ENCODE measurements around the gene EHF.
"Not testable (repeated sequence)": the region's sequence is repeated elsewhere in the genome, so short reads cannot be mapped to it uniquely, and the experiment has no call there.

Gene EHF

DNA sequence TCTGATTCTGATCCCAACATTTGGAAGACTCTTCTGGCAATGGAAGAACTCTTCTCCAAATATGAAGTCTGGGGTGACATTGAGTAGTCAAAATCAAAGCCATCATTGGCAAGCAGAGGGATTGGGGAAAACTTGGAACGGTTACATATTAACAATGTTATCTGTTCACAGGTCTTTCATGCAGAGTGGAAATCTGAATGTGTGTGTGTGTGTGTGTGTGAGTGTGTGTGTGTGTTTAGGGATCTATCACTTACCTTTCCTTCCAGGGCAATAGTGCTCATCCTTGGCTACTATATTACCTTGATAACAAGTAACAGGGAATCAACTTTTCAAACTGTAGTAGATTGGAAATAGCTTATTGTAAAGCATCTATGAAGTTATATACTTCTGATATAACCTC, 55.3 kb downstream of the EHF start:
- H3K27ac ChIP-seq (ENCODE audit: low read depth, low read length), result no peak overlapping the region
- peaks cover 0 to 8% of the 10 kb centered on the region in 2 donors for H3K4me1 ChIP-seq (ENCODE audit: control insufficient read depth in 1 of 2, insufficient read depth in 2 of 2, low read length in 2 of 2)
- H3K9me3 ChIP-seq (ENCODE audit: control insufficient read depth in 1 of 2, low read length in 2 of 2), result no peaks in the 10 kb centered on the region
- no peak overlapping the region for H3K4me3 ChIP-seq (ENCODE audit: low read depth in 1 of 2, low read length in 2 of 2)
- H3K36me3 ChIP-seq (ENCODE audit: control insufficient read depth in 1 of 2, insufficient read depth in 2 of 2, low read length in 2 of 2), result no peaks in the 10 kb centered on the region
- no peak overlapping the region for H3K9ac ChIP-seq (ENCODE audit: low read depth in 1 of 2, low read length in 2 of 2)
- no peaks in the 10 kb centered on the region for H3K27me3 ChIP-seq (ENCODE audit: control insufficient read depth in 1 of 2, insufficient read depth in 2 of 2, low read length in 2 of 2)

DNA sequence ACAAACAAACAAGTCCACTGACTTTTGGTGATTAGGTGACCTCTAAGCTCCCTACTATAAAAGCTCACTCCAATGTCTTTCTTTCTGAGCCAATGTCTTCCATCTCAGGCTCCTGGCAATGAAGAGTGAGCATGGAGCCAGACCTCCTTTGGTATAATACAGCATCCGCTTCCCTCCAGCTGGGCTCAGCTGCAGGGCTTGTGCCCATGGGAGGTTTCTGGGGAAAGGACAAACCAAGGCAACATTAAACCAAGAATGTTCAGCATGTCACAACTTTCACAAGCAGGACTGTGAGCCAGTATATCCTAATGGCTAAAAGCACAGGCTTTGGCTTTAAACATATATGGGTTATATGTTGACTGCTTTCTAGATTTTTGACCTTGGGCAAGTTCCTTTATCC, 58.8 kb downstream of the EHF start:
- Histone ChIP-seq H3K36me3 (ENCODE audit: control insufficient read depth in 1 of 2, insufficient read depth in 2 of 2, low read length in 2 of 2) (no peaks in the 10 kb centered on the region), H3K4me1 (ENCODE audit: control insufficient read depth in 1 of 2, insufficient read depth in 2 of 2, low read length in 2 of 2) (peaks cover 0 to 8% of the 10 kb centered on the region in 2 donors), H3K4me3 (ENCODE audit: low read depth in 1 of 2, low read length in 2 of 2) (no peak overlapping the region), H3K9me3 (ENCODE audit: control insufficient read depth in 1 of 2, low read length in 2 of 2) (no peaks in the 10 kb centered on the region), H3K27me3 (ENCODE audit: control insufficient read depth in 1 of 2, insufficient read depth in 2 of 2, low read length in 2 of 2) (no peaks in the 10 kb centered on the region), H3K9ac (ENCODE audit: low read depth in 1 of 2, low read length in 2 of 2) (no peak overlapping the region), H3K27ac (ENCODE audit: low read depth, low read length) (no peak overlapping the region)

DNA sequence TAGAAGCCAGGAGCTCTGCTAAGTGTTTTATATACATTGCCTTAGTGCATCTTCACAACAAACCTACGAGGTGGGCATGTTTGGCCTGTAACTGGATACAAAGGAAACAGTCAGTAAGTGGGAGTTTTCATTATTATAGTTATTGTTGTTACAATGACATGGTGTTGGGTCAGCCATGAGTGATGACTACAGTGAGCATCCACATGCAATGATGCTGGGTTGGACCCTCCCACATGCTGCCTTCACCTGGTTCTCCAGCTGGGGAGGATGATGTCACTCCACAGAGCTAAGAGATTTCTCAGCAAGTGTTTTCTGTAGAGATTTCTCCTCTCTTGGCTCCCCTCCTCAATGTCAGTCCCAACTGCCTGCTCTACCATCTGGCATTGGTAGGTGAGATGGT, 59.3 kb downstream of the EHF start:
- H3K9ac ChIP-seq (ENCODE audit: low read depth in 1 of 2, low read length in 2 of 2), result no peak overlapping the region
- no peaks in the 10 kb centered on the region for H3K36me3 ChIP-seq (ENCODE audit: control insufficient read depth in 1 of 2, insufficient read depth in 2 of 2, low read length in 2 of 2)
- H3K27me3 ChIP-seq (ENCODE audit: control insufficient read depth in 1 of 2, insufficient read depth in 2 of 2, low read length in 2 of 2), result no peaks in the 10 kb centered on the region
- no peak overlapping the region for H3K4me3 ChIP-seq (ENCODE audit: low read depth in 1 of 2, low read length in 2 of 2)
- no peaks in the 10 kb centered on the region for H3K9me3 ChIP-seq (ENCODE audit: control insufficient read depth in 1 of 2, low read length in 2 of 2)
- peaks cover 0 to 8% of the 10 kb centered on the region in 2 donors for H3K4me1 ChIP-seq (ENCODE audit: control insufficient read depth in 1 of 2, insufficient read depth in 2 of 2, low read length in 2 of 2)
- no peak overlapping the region for H3K27ac ChIP-seq (ENCODE audit: low read depth, low read length)

DNA sequence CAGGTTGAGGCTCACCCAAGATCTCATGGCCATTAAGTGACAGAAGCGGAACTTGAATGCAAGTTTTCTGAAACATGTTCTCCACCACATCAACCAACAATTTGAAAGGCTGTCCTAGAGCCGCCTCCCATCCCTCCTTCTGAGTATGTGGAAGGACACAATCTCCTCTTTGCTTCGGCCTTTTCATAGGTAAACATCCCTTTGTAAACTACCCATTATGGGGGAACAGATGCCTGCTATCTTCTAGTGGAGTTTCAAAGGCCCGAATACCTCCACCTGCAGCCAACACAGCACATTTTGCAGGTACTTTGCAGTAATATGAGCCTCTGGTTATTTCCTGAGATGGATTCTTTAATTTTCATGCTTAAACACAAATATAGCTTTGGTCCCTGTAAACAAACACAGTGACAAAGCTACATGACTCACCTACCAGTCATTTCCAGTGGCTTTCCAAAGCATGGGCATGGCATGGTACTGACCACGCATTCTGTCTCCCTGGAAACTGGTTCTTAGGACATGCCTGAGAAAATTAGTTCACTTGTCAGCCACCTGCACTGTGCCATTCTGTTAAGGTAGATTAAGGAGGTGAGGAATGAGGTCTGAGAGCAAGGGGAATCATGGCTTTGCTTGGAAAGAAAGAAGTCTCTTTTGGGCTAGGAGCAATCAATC, 60.2 kb downstream of the EHF start:
- Histone ChIP-seq H3K36me3 (ENCODE audit: control insufficient read depth in 1 of 2, insufficient read depth in 2 of 2, low read length in 2 of 2) (no peaks in the 10 kb centered on the region), H3K9ac (ENCODE audit: low read depth in 1 of 2, low read length in 2 of 2) (no peak overlapping the region), H3K4me3 (ENCODE audit: low read depth in 1 of 2, low read length in 2 of 2) (no peak overlapping the region), H3K4me1 (ENCODE audit: control insufficient read depth in 1 of 2, insufficient read depth in 2 of 2, low read length in 2 of 2) (peaks cover 0 to 8% of the 10 kb centered on the region in 2 donors), H3K9me3 (ENCODE audit: control insufficient read depth in 1 of 2, low read length in 2 of 2) (no peaks in the 10 kb centered on the region), H3K27ac (ENCODE audit: low read depth, low read length) (no peak overlapping the region), H3K27me3 (ENCODE audit: control insufficient read depth in 1 of 2, insufficient read depth in 2 of 2, low read length in 2 of 2) (no peaks in the 10 kb centered on the region)

DNA sequence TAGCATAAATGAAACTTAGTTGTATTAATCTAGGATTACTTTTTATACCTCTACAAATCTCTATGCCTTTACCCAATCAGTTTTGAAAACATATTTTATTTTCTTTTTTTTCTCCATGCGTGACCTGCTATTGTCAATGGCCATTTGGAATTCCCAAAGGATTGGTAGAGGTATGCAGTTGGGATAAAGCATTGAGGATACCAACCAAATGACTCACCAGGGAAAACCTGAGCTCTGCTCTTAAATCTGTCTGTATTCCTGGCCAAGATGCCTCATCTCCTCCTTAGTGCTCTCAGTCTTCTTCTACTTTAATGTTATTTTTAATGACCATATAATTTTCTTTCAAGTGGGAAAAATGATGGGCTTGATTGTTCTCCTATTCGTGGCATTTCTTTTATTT, 61.9 kb downstream of the EHF start:
- no peak overlapping the region for H3K4me3 ChIP-seq (ENCODE audit: low read depth in 1 of 2, low read length in 2 of 2)
- H3K36me3 ChIP-seq (ENCODE audit: control insufficient read depth in 1 of 2, insufficient read depth in 2 of 2, low read length in 2 of 2), result no peaks in the 10 kb centered on the region
- H3K9ac ChIP-seq (ENCODE audit: low read depth in 1 of 2, low read length in 2 of 2), result no peak overlapping the region
- H3K27me3 ChIP-seq (ENCODE audit: control insufficient read depth in 1 of 2, insufficient read depth in 2 of 2, low read length in 2 of 2), result no peaks in the 10 kb centered on the region
- H3K27ac ChIP-seq (ENCODE audit: low read depth, low read length), result no peak overlapping the region
- H3K4me1 ChIP-seq (ENCODE audit: control insufficient read depth in 1 of 2, insufficient read depth in 2 of 2, low read length in 2 of 2), result no peaks in the 10 kb centered on the region
- no peaks in the 10 kb centered on the region for H3K9me3 ChIP-seq (ENCODE audit: control insufficient read depth in 1 of 2, low read length in 2 of 2)

DNA sequence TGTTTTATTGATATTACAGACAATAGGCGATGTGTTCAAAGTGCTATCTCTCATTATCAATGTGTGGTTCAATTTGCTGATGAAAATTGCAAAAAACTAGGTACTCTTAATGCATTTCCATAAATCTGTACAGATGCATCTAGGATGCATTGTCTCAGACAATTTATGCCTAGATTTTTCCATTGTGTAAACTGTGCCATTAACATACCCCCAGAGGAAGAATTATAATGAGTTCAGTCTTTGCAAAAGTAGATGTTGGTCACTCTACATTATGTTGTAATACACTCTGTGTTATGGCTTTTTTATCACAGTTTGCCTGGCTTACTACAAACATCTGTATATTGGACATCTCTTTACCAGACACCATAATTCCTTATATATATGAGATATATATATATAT, 62.5 kb downstream of the EHF start:
- no peak overlapping the region for H3K27ac ChIP-seq (ENCODE audit: low read depth, low read length)
- H3K9me3 ChIP-seq (ENCODE audit: control insufficient read depth in 1 of 2, low read length in 2 of 2), result no peaks in the 10 kb centered on the region
- H3K4me1 ChIP-seq (ENCODE audit: control insufficient read depth in 1 of 2, insufficient read depth in 2 of 2, low read length in 2 of 2), result no peaks in the 10 kb centered on the region
- H3K27me3 ChIP-seq (ENCODE audit: control insufficient read depth in 1 of 2, insufficient read depth in 2 of 2, low read length in 2 of 2), result no peaks in the 10 kb centered on the region
- H3K4me3 ChIP-seq (ENCODE audit: low read depth in 1 of 2, low read length in 2 of 2), result no peak overlapping the region
- H3K36me3 ChIP-seq (ENCODE audit: control insufficient read depth in 1 of 2, insufficient read depth in 2 of 2, low read length in 2 of 2), result no peaks in the 10 kb centered on the region
- no peak overlapping the region for H3K9ac ChIP-seq (ENCODE audit: low read depth in 1 of 2, low read length in 2 of 2)

DNA sequence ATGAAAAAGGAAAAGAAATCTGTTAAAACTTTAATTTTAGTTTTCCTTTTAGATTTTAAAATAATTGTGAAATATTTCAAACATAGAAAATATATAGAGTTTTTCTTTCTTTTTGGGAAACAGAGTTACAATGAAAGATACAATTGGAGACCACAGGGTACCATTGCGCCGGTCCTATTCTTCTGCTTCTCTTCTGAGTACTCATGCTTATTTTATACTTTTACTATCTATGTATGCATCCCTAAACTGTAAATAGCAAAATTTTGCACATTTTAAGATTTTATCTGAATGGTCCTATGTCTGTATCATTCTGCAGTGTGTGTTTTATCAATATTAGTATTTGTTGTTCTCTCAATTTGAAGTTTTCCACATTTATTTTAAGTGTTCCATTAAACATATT, 65.0 kb downstream of the EHF start:
- no peak overlapping the region for H3K4me3 ChIP-seq (ENCODE audit: low read depth in 1 of 2, low read length in 2 of 2)
- H3K36me3 ChIP-seq (ENCODE audit: control insufficient read depth in 1 of 2, insufficient read depth in 2 of 2, low read length in 2 of 2), result no peaks in the 10 kb centered on the region
- H3K27me3 ChIP-seq (ENCODE audit: control insufficient read depth in 1 of 2, insufficient read depth in 2 of 2, low read length in 2 of 2), result no peaks in the 10 kb centered on the region

DNA sequence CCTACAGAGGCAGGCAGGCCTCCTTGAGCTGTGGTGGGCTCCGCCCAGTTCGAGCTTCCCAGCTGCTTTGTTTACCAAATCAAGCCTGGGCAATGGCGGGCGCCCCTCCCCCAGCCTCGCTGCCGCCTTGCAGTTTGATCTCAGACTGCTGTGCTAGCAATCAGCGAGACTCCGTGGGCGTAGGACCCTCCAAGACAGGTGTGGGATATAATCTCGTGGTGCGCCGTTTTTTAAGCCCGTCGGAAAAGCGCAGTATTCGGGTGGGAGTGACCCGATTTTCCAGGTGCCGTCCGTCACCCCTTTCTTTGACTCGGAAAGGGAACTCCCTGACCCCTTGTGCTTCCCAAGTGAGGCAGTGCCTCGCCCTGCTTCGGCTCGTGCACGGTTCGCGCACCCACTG, 71.4 kb downstream of the EHF start:
- not testable (repeated sequence) for H3K4me1 ChIP-seq (ENCODE audit: control insufficient read depth in 1 of 2, insufficient read depth in 2 of 2, low read length in 2 of 2); H3K9ac ChIP-seq (ENCODE audit: low read depth in 1 of 2, low read length in 2 of 2); H3K36me3 ChIP-seq (ENCODE audit: control insufficient read depth in 1 of 2, insufficient read depth in 2 of 2, low read length in 2 of 2); H3K27ac ChIP-seq (ENCODE audit: low read depth, low read length); H3K4me3 ChIP-seq (ENCODE audit: low read depth in 1 of 2, low read length in 2 of 2); H3K9me3 ChIP-seq (ENCODE audit: control insufficient read depth in 1 of 2, low read length in 2 of 2); H3K27me3 ChIP-seq (ENCODE audit: control insufficient read depth in 1 of 2, insufficient read depth in 2 of 2, low read length in 2 of 2)

More for the DNA sequence above, 65.0 kb downstream of the EHF start:
- Histone ChIP-seq H3K9me3 (ENCODE audit: control insufficient read depth in 1 of 2, low read length in 2 of 2) (no peaks in the 10 kb centered on the region), H3K9ac (ENCODE audit: low read depth in 1 of 2, low read length in 2 of 2) (no peak overlapping the region), H3K27ac (ENCODE audit: low read depth, low read length) (no peak overlapping the region), H3K4me1 (ENCODE audit: control insufficient read depth in 1 of 2, insufficient read depth in 2 of 2, low read length in 2 of 2) (no peaks in the 10 kb centered on the region)

DNA sequence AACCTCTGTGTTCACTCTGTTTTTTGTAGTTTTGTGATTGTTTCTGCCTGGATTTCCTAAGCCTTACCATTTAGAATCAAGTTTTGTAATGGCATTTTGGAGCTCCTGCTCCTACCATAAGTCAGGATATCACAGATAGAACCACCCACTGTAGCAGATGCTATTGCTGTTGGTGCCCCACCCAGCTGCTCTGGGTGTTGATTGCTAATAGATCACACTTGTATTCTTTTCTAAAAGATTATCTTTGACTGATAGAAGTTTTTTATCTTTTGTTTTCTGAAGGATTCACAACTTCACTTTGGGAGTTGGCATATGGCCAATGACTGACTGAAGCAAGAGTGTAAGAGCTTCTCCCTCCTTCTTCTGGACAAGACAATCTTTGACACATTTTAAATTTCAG, 76.0 kb downstream of the EHF start:
- no peak overlapping the region for H3K27ac ChIP-seq (ENCODE audit: low read depth, low read length)
- H3K4me3 ChIP-seq (ENCODE audit: low read depth in 1 of 2, low read length in 2 of 2), result no peak overlapping the region
- no peaks in the 10 kb centered on the region for H3K36me3 ChIP-seq (ENCODE audit: control insufficient read depth in 1 of 2, insufficient read depth in 2 of 2, low read length in 2 of 2)
- peaks cover 0 to 4% of the 10 kb centered on the region in 2 donors for H3K9me3 ChIP-seq (ENCODE audit: control insufficient read depth in 1 of 2, low read length in 2 of 2)
- H3K27me3 ChIP-seq (ENCODE audit: control insufficient read depth in 1 of 2, insufficient read depth in 2 of 2, low read length in 2 of 2), result no peaks in the 10 kb centered on the region
- H3K4me1 ChIP-seq (ENCODE audit: control insufficient read depth in 1 of 2, insufficient read depth in 2 of 2, low read length in 2 of 2), result no peaks in the 10 kb centered on the region
- no peak overlapping the region for H3K9ac ChIP-seq (ENCODE audit: low read depth in 1 of 2, low read length in 2 of 2)

DNA sequence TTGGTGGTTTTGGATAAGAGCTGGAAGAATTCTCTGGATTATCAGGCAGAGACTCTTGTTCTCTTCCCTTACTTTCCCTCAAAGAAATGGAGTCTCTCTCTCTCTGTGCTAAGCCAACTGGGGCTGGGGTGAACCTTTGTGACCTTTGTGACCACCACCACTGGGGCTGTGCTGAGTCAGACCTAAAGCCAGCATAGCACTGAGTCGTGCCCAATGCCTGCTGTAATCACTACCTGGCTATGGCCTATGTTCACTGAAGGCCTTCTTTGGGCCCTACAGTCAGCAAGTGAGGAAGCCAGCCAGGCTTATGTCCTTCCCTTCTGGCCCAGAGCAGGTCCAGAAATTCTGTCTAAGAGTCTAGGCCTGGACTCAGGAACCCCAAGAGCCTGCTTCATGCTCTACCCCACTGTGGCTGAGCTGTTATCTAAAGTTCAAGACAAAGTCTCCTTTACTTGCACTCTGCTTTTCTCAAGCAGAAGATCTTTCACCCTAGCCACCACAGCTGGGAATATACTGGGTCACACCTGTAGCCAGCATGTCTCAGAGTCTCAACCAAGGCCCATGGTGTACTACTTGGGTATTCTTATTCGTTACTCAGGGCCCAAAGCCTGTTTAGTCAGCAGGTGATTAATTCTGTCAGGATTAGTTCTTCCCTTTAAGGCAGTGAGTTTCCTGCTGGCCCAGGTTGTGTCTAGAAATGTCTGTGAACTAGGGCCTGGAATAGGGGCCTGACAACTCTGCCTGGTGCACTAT, 86.0 kb downstream of the EHF start:
- Histone ChIP-seq H3K36me3 (ENCODE audit: control insufficient read depth in 1 of 2, insufficient read depth in 2 of 2, low read length in 2 of 2) (no peaks in the 10 kb centered on the region), H3K27me3 (ENCODE audit: control insufficient read depth in 1 of 2, insufficient read depth in 2 of 2, low read length in 2 of 2) (no peaks in the 10 kb centered on the region), H3K4me3 (ENCODE audit: low read depth in 1 of 2, low read length in 2 of 2) (no peak overlapping the region), H3K9ac (ENCODE audit: low read depth in 1 of 2, low read length in 2 of 2) (no peak overlapping the region), H3K4me1 (ENCODE audit: control insufficient read depth in 1 of 2, insufficient read depth in 2 of 2, low read length in 2 of 2) (no peaks in the 10 kb centered on the region), H3K9me3 (ENCODE audit: control insufficient read depth in 1 of 2, low read length in 2 of 2) (peaks cover 7 to 9% of the 10 kb centered on the region in 2 donors), H3K27ac (ENCODE audit: low read depth, low read length) (no peak overlapping the region)
